GM12892 (cell line): ENCODE data around the gene CEP112.

Experiments
- POLR2A ChIP-seq: IDR thresholded peaks from 2 replicates; pipeline ENCODE4 v1.6.1; 2011; ENCODE audit warnings: low read depth, low read length, control low read depth
- POLR2AphosphoS5 ChIP-seq: IDR thresholded peaks from 2 replicates; pipeline ENCODE4 v1.6.1; 2011; ENCODE audit warnings: low read depth, low read length, control low read depth

GRCh38 chr17:65660947-65661346 lies 531.0 kb downstream of the CEP112 start:
- no peak for TF ChIP-seq POLR2A
- no peak for TF ChIP-seq POLR2AphosphoS5
